Astrocyte (in vitro differentiated cells and primary cell): ENCODE data around the gene ZNF439.
"Not testable (repeated sequence)": the region's sequence is repeated elsewhere in the genome, so short reads cannot be mapped to it uniquely, and the experiment has no call there.

Source experiments
- EZH2 ChIP-seq: IDR thresholded peaks from 2 replicates; pipeline ENCODE4 v1.6.1; 2012; ENCODE audit warnings: mild to moderate bottlenecking, low read length, inconsistent platforms; ENCODE audit not compliant: insufficient read depth
- TF ChIP-seq, protein P1 (sequence below): IDR thresholded peaks from 2 replicates; pipeline ENCODE4 v1.5.1; 2011; ENCODE audit warnings: low read depth, mild to moderate bottlenecking, inconsistent platforms, low read length, moderate library complexity; ENCODE audit not compliant: insufficient read depth

DNA sequence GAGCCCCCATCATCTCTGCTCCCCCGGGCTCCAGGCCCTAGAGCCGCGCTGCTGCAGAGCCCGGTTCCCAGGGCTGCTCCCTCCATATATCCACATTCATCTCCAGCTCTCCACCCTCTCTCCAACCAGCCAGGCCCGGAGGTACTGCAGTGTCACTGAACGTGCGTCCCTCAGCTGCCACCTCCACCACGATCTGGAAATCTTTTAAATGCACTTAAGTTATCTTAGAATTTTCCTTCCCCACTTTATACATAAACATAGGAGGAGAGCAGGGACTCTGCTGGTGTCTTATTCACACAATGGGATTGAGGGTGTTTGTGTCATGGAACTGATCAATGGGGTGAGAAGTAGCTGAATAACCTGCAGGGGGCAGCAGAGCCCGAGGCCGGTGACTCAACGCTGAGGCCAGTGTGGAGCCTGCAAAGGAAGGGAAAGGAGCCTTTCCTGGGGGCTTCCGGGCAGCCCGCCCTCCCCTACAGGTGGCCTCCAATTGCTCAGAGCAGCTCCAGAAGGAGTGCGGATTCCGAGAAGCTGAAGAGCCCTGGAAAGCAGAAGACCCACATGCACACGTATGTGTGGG, 31.3 kb downstream of the ZNF439 start:
- TF ChIP-seq, protein P1, sequence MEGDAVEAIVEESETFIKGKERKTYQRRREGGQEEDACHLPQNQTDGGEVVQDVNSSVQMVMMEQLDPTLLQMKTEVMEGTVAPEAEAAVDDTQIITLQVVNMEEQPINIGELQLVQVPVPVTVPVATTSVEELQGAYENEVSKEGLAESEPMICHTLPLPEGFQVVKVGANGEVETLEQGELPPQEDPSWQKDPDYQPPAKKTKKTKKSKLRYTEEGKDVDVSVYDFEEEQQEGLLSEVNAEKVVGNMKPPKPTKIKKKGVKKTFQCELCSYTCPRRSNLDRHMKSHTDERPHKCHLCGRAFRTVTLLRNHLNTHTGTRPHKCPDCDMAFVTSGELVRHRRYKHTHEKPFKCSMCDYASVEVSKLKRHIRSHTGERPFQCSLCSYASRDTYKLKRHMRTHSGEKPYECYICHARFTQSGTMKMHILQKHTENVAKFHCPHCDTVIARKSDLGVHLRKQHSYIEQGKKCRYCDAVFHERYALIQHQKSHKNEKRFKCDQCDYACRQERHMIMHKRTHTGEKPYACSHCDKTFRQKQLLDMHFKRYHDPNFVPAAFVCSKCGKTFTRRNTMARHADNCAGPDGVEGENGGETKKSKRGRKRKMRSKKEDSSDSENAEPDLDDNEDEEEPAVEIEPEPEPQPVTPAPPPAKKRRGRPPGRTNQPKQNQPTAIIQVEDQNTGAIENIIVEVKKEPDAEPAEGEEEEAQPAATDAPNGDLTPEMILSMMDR: not testable (repeated sequence)
- TF ChIP-seq EZH2: not testable (repeated sequence)
